ENCODE measurements around the gene DENND1A.

DENND1A gene

DNA sequence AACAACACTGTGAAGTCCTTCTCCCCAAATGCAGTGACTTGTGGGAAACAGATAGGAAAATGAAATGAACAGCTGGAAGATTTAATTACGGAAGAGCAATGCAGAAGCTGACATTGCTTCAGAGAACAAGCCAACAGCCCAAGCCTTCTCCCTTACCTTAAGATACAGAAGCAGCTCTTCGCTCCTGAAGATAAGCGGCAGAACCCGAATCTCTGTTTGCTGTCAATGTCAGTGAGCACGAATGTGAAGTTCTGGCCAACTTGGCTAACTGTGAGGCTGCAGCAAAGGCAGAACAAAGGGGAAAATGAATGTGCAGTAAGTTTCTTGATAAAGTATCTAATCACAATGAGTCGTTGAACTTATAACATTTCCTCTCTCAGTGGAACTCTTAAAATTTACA lies 172.4 kb downstream of the DENND1A start:
- Histone ChIP-seq H3K4me3 (ENCODE audit: insufficient read depth in 1 of 2, low read depth in 1 of 2, low read length in 2 of 2) (no peak overlapping the region), H4K8ac (ENCODE audit: low read length) (no peak overlapping the region), H3K4me2 (ENCODE audit: low read length, poor library complexity, severe bottlenecking) (no peak overlapping the region), H3K14ac (ENCODE audit: low read length in 2 of 2) (no peak overlapping the region), H3K23ac (ENCODE audit: low read length in 2 of 2) (no peak overlapping the region), H2AK5ac (ENCODE audit: low read length, severe bottlenecking) (no peak overlapping the region), H3K36me3 (ENCODE audit: control insufficient read depth in 1 of 2, insufficient read depth in 2 of 2, low read depth in 1 of 2, low read length in 2 of 2) (peaks cover 3 to 22% of the 10 kb centered on the region in 2 experiments), H3K79me1 (replicated peaks; ENCODE audit: low read length, poor library complexity, severe bottlenecking) (no peaks in the 10 kb centered on the region), H3K18ac (ENCODE audit: low read depth in 1 of 2, low read length in 2 of 2) (no peak overlapping the region), H3K9me3 (ENCODE audit: control insufficient read depth, low read length) (no peaks in the 10 kb centered on the region), H3K27ac (ENCODE audit: low read length, poor library complexity, severe bottlenecking) (no peak overlapping the region), H4K91ac (ENCODE audit: low read length) (no peak overlapping the region), H3K9ac (ENCODE audit: low read length) (no peak overlapping the region), H2BK5ac (ENCODE audit: low read depth, low read length, poor library complexity, severe bottlenecking) (no peak overlapping the region), H2AFZ (ENCODE audit: low read depth, low read length) (no peak overlapping the region), H2BK12ac (ENCODE audit: low read length in 2 of 2) (no peak overlapping the region), H2BK120ac (ENCODE audit: low read depth, low read length) (no peak overlapping the region), H3K27me3 (ENCODE audit: control insufficient read depth in 1 of 2, insufficient read depth in 1 of 2, low read length in 2 of 2) (no peaks in the 10 kb centered on the region), H2BK15ac (ENCODE audit: low read depth, poor library complexity, severe bottlenecking) (no peak overlapping the region), H3K4me1 (ENCODE audit: control insufficient read depth, insufficient read depth, low read depth, low read length) (peaks cover 8% of the 10 kb centered on the region), H3K4ac (ENCODE audit: low read depth in 1 of 2, low read length in 2 of 2) (no peak overlapping the region)
- 62% methylated on average over 3 of the region's 6 CpGs for WGBS
- DNase-seq = peak; percentile 20

DNA sequence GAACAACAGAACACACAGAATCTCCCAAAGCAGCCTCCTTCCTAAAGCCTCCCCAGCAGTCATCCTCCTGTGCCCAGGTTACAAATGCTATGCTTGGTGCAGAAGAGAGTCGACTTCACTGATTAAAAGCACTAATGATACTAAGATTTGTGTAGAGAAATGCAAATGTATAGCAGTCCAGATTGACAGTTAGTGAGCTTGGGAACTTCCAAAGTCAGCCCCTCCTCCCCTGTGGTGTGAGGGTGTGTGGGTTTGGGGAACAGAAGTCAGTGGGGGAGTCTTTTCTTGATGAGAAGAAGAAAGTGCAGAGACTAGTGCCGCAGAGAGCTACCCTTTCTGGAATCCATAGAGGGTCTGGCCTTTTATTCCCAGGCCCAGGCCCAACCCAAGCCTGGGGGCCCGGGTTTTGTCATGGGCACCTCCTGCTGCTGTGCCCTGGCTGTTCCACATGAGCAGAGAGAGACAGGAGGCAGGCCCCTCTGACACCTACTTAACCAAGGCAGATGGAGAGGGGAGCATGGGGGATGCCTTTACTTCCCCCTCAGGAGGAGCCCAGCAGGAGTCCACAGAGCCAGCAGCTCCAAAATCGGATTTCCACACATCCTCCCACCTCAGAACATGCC lies 173.3 kb downstream of the DENND1A start:
- no peak for DNase-seq
- H3K18ac ChIP-seq (ENCODE audit: low read depth in 1 of 2, low read length in 2 of 2) = no peak overlapping the region

DNA sequence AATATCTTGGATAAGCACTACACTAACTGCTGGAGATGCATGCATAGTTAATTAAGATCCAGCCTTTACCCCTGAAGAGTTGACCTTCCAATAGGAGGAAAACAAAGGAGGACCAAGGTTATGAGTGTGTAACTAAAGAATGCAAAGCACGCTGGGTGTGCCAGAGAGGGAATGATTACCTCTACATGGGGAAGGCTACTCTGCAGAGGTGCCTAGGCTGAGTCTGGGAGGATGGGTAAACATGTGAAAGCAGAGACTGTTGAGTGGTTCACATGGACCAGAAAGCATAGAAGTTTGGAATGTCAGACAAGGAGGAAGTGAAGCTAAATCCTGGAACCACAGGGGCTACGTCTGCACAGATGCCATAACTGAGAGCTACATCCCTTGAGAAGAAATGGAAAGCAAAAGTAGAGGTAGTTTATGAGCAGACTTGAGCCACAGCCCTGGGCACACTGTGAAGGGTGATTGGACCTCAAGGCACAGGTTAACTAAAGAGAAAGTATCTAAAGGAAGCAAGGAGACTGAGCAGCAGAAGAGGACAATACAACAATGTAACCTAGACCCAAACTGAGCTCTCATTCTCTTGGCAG lies 176.2 kb downstream of the DENND1A start:
- Histone ChIP-seq H2BK15ac (ENCODE audit: low read depth, poor library complexity, severe bottlenecking) (no peak overlapping the region), H3K27me3 (ENCODE audit: control insufficient read depth in 1 of 2, insufficient read depth in 1 of 2, low read length in 2 of 2) (no peaks in the 10 kb centered on the region), H3K14ac (ENCODE audit: low read length in 2 of 2) (no peak overlapping the region), H3K9ac (ENCODE audit: low read length) (no peak overlapping the region), H3K4me2 (ENCODE audit: low read length, poor library complexity, severe bottlenecking) (no peak overlapping the region), H4K8ac (ENCODE audit: low read length) (no peak overlapping the region), H3K4me3 (ENCODE audit: insufficient read depth in 1 of 2, low read depth in 1 of 2, low read length in 2 of 2) (no peak overlapping the region), H3K79me1 (replicated peaks; ENCODE audit: low read length, poor library complexity, severe bottlenecking) (peaks cover 6% of the 10 kb centered on the region), H3K9me3 (ENCODE audit: control insufficient read depth, low read length) (no peaks in the 10 kb centered on the region), H2AK5ac (ENCODE audit: low read length, severe bottlenecking) (no peak overlapping the region), H2BK120ac (ENCODE audit: low read depth, low read length) (no peak overlapping the region), H3K23ac (ENCODE audit: low read length in 2 of 2) (no peak overlapping the region), H3K4me1 (ENCODE audit: control insufficient read depth, insufficient read depth, low read depth, low read length) (peaks cover 11% of the 10 kb centered on the region), H3K18ac (ENCODE audit: low read depth in 1 of 2, low read length in 2 of 2) (no peak overlapping the region), H2AFZ (ENCODE audit: low read depth, low read length) (no peak overlapping the region), H2BK12ac (ENCODE audit: low read length in 2 of 2) (no peak overlapping the region), H4K91ac (ENCODE audit: low read length) (no peak overlapping the region), H3K4ac (ENCODE audit: low read depth in 1 of 2, low read length in 2 of 2) (no peak overlapping the region), H2BK5ac (ENCODE audit: low read depth, low read length, poor library complexity, severe bottlenecking) (no peak overlapping the region), H3K36me3 (ENCODE audit: control insufficient read depth in 1 of 2, insufficient read depth in 2 of 2, low read depth in 1 of 2, low read length in 2 of 2) (peaks cover 3 to 22% of the 10 kb centered on the region in 2 experiments), H3K27ac (ENCODE audit: low read length, poor library complexity, severe bottlenecking) (no peak overlapping the region)
- WGBS = 89% methylated on average over 2 of the region's 2 CpGs
- DNase-seq = no peak

More for the DNA sequence above, 173.3 kb downstream of the DENND1A start:
- Histone ChIP-seq H3K36me3 (ENCODE audit: control insufficient read depth in 1 of 2, insufficient read depth in 2 of 2, low read depth in 1 of 2, low read length in 2 of 2) (peaks cover 3 to 22% of the 10 kb centered on the region in 2 experiments), H3K9me3 (ENCODE audit: control insufficient read depth, low read length) (no peaks in the 10 kb centered on the region), H2AK5ac (ENCODE audit: low read length, severe bottlenecking) (no peak overlapping the region), H3K9ac (ENCODE audit: low read length) (no peak overlapping the region), H3K27ac (ENCODE audit: low read length, poor library complexity, severe bottlenecking) (no peak overlapping the region), H2BK15ac (ENCODE audit: low read depth, poor library complexity, severe bottlenecking) (no peak overlapping the region), H2BK5ac (ENCODE audit: low read depth, low read length, poor library complexity, severe bottlenecking) (no peak overlapping the region), H3K14ac (ENCODE audit: low read length in 2 of 2) (no peak overlapping the region), H3K4me3 (ENCODE audit: insufficient read depth in 1 of 2, low read depth in 1 of 2, low read length in 2 of 2) (no peak overlapping the region), H3K79me1 (replicated peaks; ENCODE audit: low read length, poor library complexity, severe bottlenecking) (no peaks in the 10 kb centered on the region), H3K4me2 (ENCODE audit: low read length, poor library complexity, severe bottlenecking) (no peak overlapping the region), H3K4ac (ENCODE audit: low read depth in 1 of 2, low read length in 2 of 2) (no peak overlapping the region), H3K23ac (ENCODE audit: low read length in 2 of 2) (no peak overlapping the region), H4K8ac (ENCODE audit: low read length) (no peak overlapping the region), H3K27me3 (ENCODE audit: control insufficient read depth in 1 of 2, insufficient read depth in 1 of 2, low read length in 2 of 2) (no peaks in the 10 kb centered on the region), H2AFZ (ENCODE audit: low read depth, low read length) (no peak overlapping the region), H2BK120ac (ENCODE audit: low read depth, low read length) (no peak overlapping the region), H3K4me1 (ENCODE audit: control insufficient read depth, insufficient read depth, low read depth, low read length) (peaks cover 8% of the 10 kb centered on the region), H2BK12ac (ENCODE audit: low read length in 2 of 2) (no peak overlapping the region), H4K91ac (ENCODE audit: low read length) (no peak overlapping the region)
- 46% methylated on average over 3 of the region's 4 CpGs for WGBS

DNA sequence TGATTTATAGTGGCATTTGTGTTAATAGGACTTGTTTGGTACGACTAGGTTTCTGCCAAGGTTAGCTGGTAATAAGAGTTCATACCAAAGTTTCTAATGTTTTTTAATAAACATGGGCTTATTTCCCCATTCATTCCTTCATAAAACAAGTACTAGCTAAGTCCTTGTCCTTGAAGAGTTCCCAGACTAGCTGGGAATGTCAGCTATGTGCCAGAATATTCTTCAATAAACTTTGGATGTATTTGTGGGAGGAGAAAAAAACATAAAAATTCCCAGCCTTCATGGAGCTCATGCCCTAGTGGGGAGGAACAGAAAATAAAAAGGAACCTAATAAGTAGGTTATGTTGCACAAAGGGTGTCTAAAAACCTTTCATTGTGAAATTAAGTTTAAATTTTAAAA lies 176.9 kb downstream of the DENND1A start:
- WGBS = no CpG with 5 or more reads among the region's 1 CpG

More for the DNA sequence above, 176.9 kb downstream of the DENND1A start:
- Histone ChIP-seq H3K4me1 (ENCODE audit: control insufficient read depth, insufficient read depth, low read depth, low read length) (peaks cover 11% of the 10 kb centered on the region), H3K23ac (ENCODE audit: low read length in 2 of 2) (no peak overlapping the region), H2BK5ac (ENCODE audit: low read depth, low read length, poor library complexity, severe bottlenecking) (no peak overlapping the region), H3K4me2 (ENCODE audit: low read length, poor library complexity, severe bottlenecking) (no peak overlapping the region), H3K18ac (ENCODE audit: low read depth in 1 of 2, low read length in 2 of 2) (no peak overlapping the region), H2BK15ac (ENCODE audit: low read depth, poor library complexity, severe bottlenecking) (no peak overlapping the region), H2BK12ac (ENCODE audit: low read length in 2 of 2) (no peak overlapping the region), H3K36me3 (ENCODE audit: control insufficient read depth in 1 of 2, insufficient read depth in 2 of 2, low read depth in 1 of 2, low read length in 2 of 2) (peaks cover 3 to 22% of the 10 kb centered on the region in 2 experiments), H3K27me3 (ENCODE audit: control insufficient read depth in 1 of 2, insufficient read depth in 1 of 2, low read length in 2 of 2) (no peaks in the 10 kb centered on the region), H3K9ac (ENCODE audit: low read length) (no peak overlapping the region), H3K4ac (ENCODE audit: low read depth in 1 of 2, low read length in 2 of 2) (no peak overlapping the region), H3K79me1 (replicated peaks; ENCODE audit: low read length, poor library complexity, severe bottlenecking) (peaks cover 6% of the 10 kb centered on the region), H3K9me3 (ENCODE audit: control insufficient read depth, low read length) (no peaks in the 10 kb centered on the region), H2AK5ac (ENCODE audit: low read length, severe bottlenecking) (no peak overlapping the region), H2AFZ (ENCODE audit: low read depth, low read length) (no peak overlapping the region), H2BK120ac (ENCODE audit: low read depth, low read length) (no peak overlapping the region), H3K14ac (ENCODE audit: low read length in 2 of 2) (no peak overlapping the region), H3K4me3 (ENCODE audit: insufficient read depth in 1 of 2, low read depth in 1 of 2, low read length in 2 of 2) (no peak overlapping the region), H4K8ac (ENCODE audit: low read length) (no peak overlapping the region), H4K91ac (ENCODE audit: low read length) (no peak overlapping the region), H3K27ac (ENCODE audit: low read length, poor library complexity, severe bottlenecking) (no peak overlapping the region)
- no peak for DNase-seq
